DOHH2 (cell line): ENCODE results near the gene MYOF.

Experiments used
- H3F3A ChIP-seq: fragments of 200-600 bp; sonication (generic), shearing (Covaris generic); 2 replicates; pipeline ENCODE4 v1.6.0; 2016; ENCODE audit warnings: antibody characterized with exemption, mild to moderate bottlenecking; ENCODE audit not compliant: control insufficient read depth, insufficient read depth
- H3K27ac ChIP-seq: fragments of 200-600 bp; sonication (generic); 2 replicates; pipeline ENCODE4 v1.5.1; 2014; ENCODE audit warnings: low read depth, mild to moderate bottlenecking, low read length, moderate library complexity
- H3K27me3 ChIP-seq: fragments of 200-600 bp; sonication (generic); 2 replicates; pipeline ENCODE4 v1.6.1; 2014; ENCODE audit warnings: mild to moderate bottlenecking, low read length, mixed read lengths; ENCODE audit not compliant: control insufficient read depth
- H3K36me3 ChIP-seq: fragments of 200-600 bp; sonication (generic); 2 replicates; pipeline ENCODE4 v1.6.1; 2014; ENCODE audit warnings: mild to moderate bottlenecking, low read length, moderate library complexity, mixed read lengths; ENCODE audit not compliant: control insufficient read depth
- H3K4me1 ChIP-seq: fragments of 200-600 bp; sonication (generic); 2 replicates; pipeline ENCODE4 v1.6.1; 2014; ENCODE audit warnings: mild to moderate bottlenecking, low read length, mixed read lengths; ENCODE audit not compliant: control insufficient read depth
- H3K4me2 ChIP-seq: fragments of 200-600 bp; sonication (generic); 2 replicates; pipeline ENCODE4 v1.6.0; 2014; ENCODE audit warnings: mild to moderate bottlenecking, low read length, moderate library complexity
- H3K4me3 ChIP-seq: fragments of 200-600 bp; sonication (generic); 2 replicates; pipeline ENCODE4 v1.5.1; 2014; ENCODE audit warnings: mild to moderate bottlenecking, low read length, mixed read lengths
- H3K79me2 ChIP-seq: fragments of 200-600 bp; sonication (generic); 2 replicates; pipeline ENCODE4 v1.6.1; 2014; ENCODE audit warnings: mild to moderate bottlenecking, low read length, mixed read lengths; ENCODE audit not compliant: control insufficient read depth
- H3K9me2 ChIP-seq: fragments of 200-600 bp; sonication (generic); replicated peaks from 2 replicates; pipeline ENCODE4 v1.6.1; 2014; ENCODE audit warnings: mild to moderate bottlenecking, low read length, mixed read lengths; ENCODE audit not compliant: control insufficient read depth
- H3K9me3 ChIP-seq: fragments of 200-600 bp; sonication (generic); 2 replicates; pipeline ENCODE4 v1.6.1; 2014; ENCODE audit warnings: antibody characterized with exemption, low read length, mixed read lengths; ENCODE audit not compliant: control insufficient read depth, insufficient read depth
- H4K20me1 ChIP-seq: fragments of 200-600 bp; sonication (generic); 2 replicates; pipeline ENCODE4 v1.6.0; 2014; ENCODE audit warnings: low read depth, mild to moderate bottlenecking, antibody characterized with exemption, low read length, moderate library complexity; ENCODE audit not compliant: control insufficient read depth, insufficient read depth
- EZH2phosphoT487 ChIP-seq: fragments of 200-600 bp; sonication (generic); IDR thresholded peaks from 2 replicates; pipeline ENCODE4 v1.6.1; 2017; ENCODE audit warnings: borderline replicate concordance, mild to moderate bottlenecking, antibody characterized with exemption, low read length, moderate library complexity, mixed read lengths
- TF ChIP-seq, protein P1 (sequence below): fragments of 200-600 bp; sonication (generic); IDR thresholded peaks from one replicate; pipeline ENCODE4 v1.5.1; 2014; ENCODE audit warnings: antibody characterized with exemption, mild to moderate bottlenecking, low read depth, low read length; ENCODE audit not compliant: poor library complexity, severe bottlenecking

Gene MYOF

DNA sequence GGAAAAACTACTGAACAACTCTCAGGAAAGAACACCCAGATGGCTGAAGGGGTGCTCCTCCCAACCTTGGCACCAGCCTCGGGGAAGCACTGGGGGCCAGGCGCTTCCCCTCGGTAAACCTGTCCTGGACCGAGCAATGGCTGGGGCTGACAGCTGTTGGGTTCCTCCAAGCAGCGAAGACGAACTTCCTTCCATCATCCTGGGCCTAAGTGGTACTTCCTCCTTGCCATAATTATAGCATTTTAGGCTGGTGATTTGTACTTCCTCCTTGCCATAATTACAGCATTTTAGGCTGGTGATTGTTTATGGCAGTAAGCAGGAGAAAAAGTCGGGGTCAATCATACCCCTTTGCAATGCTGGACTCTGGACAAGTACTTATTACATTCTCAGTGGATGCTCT, 69.3 kb downstream of the MYOF start:
- no peaks in the 10 kb centered on the region for H3F3A ChIP-seq
- H3K4me2 ChIP-seq, result no peak overlapping the region
- H3K4me3 ChIP-seq, result no peak overlapping the region
- no peaks in the 10 kb centered on the region for H3K9me2 ChIP-seq
- H3K27ac ChIP-seq, result no peak overlapping the region
- no peaks in the 10 kb centered on the region for H3K79me2 ChIP-seq
- no peaks in the 10 kb centered on the region for H3K4me1 ChIP-seq
- H3K27me3 ChIP-seq, result no peaks in the 10 kb centered on the region
- H3K36me3 ChIP-seq, result no peaks in the 10 kb centered on the region
- no peaks in the 10 kb centered on the region for H3K9me3 ChIP-seq
- no peak for TF ChIP-seq EZH2phosphoT487
- TF ChIP-seq, protein P1, sequence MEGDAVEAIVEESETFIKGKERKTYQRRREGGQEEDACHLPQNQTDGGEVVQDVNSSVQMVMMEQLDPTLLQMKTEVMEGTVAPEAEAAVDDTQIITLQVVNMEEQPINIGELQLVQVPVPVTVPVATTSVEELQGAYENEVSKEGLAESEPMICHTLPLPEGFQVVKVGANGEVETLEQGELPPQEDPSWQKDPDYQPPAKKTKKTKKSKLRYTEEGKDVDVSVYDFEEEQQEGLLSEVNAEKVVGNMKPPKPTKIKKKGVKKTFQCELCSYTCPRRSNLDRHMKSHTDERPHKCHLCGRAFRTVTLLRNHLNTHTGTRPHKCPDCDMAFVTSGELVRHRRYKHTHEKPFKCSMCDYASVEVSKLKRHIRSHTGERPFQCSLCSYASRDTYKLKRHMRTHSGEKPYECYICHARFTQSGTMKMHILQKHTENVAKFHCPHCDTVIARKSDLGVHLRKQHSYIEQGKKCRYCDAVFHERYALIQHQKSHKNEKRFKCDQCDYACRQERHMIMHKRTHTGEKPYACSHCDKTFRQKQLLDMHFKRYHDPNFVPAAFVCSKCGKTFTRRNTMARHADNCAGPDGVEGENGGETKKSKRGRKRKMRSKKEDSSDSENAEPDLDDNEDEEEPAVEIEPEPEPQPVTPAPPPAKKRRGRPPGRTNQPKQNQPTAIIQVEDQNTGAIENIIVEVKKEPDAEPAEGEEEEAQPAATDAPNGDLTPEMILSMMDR, result no peak
- no peaks in the 10 kb centered on the region for H4K20me1 ChIP-seq

DNA sequence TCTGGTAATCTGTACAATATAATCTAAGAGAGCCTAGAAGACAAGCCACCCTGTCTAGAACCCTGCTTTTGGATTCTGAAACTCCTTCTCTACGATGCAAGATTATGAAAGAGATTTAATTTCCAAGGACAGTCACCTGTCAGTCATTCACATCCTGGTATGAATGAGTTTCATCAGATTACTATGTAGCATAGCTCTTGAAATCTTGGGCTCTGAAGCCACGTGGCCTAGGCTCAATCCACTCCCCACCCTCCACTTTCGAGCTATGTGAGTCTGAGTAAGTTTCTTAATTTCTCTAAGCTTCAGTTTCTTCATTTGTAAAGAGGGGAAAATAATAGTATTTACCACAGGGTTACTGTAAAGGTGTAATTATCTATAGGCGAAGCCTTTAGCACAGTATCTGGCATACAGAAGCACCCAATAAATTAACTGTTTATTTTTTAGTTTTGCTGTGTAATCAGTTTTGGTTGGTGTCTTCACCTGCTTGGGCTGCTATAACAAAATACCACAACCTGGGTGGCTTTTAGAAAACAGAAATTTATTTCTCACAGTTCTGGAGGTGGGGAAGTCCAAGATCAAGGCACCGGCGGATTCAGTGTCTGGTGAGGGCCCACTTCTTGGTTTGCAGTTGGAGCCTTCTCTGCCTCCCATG, 71.3 kb downstream of the MYOF start:
- no peaks in the 10 kb centered on the region for H3K27me3 ChIP-seq
- no peaks in the 10 kb centered on the region for H4K20me1 ChIP-seq
- no peak overlapping the region for H3K4me2 ChIP-seq
- TF ChIP-seq, protein P1, result no peak
- no peak for TF ChIP-seq EZH2phosphoT487
- H3K4me3 ChIP-seq, result no peak overlapping the region
- no peak overlapping the region for H3K27ac ChIP-seq
- no peaks in the 10 kb centered on the region for H3K4me1 ChIP-seq
- H3K9me2 ChIP-seq, result no peaks in the 10 kb centered on the region
- H3K79me2 ChIP-seq, result no peaks in the 10 kb centered on the region
- H3F3A ChIP-seq, result no peaks in the 10 kb centered on the region
- no peaks in the 10 kb centered on the region for H3K9me3 ChIP-seq
- H3K36me3 ChIP-seq, result no peaks in the 10 kb centered on the region

DNA sequence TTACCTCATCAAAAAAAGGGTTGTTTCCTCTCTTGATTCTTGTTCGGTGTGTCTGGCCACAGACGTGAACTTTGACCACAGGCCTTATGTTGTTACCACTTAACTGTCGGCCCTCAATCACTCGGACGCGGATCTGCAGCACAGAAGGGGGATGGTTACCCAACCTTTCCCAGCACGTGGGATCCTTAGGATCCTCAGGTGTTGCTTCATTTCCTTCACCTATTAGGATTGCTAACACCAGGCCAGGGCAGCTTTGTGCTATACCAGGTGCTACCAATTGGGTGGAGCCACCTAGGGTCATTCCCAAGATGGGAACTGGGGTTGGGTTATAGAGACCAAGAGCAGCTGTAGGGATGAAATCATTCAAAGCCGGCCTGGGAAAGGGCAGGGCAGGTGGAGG, 73.4 kb downstream of the MYOF start:
- no peak overlapping the region for H3K27ac ChIP-seq
- no peaks in the 10 kb centered on the region for H3K27me3 ChIP-seq
- H3K4me1 ChIP-seq, result no peaks in the 10 kb centered on the region
- no peak overlapping the region for H3K4me2 ChIP-seq
- no peaks in the 10 kb centered on the region for H3K79me2 ChIP-seq
- no peak for TF ChIP-seq EZH2phosphoT487
- TF ChIP-seq, protein P1, result no peak
- no peaks in the 10 kb centered on the region for H4K20me1 ChIP-seq
- no peaks in the 10 kb centered on the region for H3K9me2 ChIP-seq
- H3K4me3 ChIP-seq, result no peak overlapping the region
- no peaks in the 10 kb centered on the region for H3K9me3 ChIP-seq
- H3F3A ChIP-seq, result no peaks in the 10 kb centered on the region
- no peaks in the 10 kb centered on the region for H3K36me3 ChIP-seq
